Hepatocyte (in vitro differentiated cells): Measurements from ENCODE around the gene WDPCP.
"Not testable (repeated sequence)": the region's sequence is repeated elsewhere in the genome, so short reads cannot be mapped to it uniquely, and the experiment has no call there.

Experiments
- EZH2 ChIP-seq: fragments of 200-600 bp; sonication (generic); IDR thresholded peaks from 2 replicates; pipeline ENCODE4 v1.6.1; 2016; ENCODE audit warnings: antibody characterized with exemption, mild to moderate bottlenecking, borderline replicate concordance
- EZH2phosphoT487 ChIP-seq: fragments of 200-600 bp; sonication (generic); IDR thresholded peaks from one replicate; pipeline ENCODE4 v1.6.1; 2018; ENCODE audit warnings: antibody characterized with exemption, mild to moderate bottlenecking, low read depth, moderate library complexity; ENCODE audit not compliant: unreplicated experiment, severe bottlenecking
- TF ChIP-seq, protein P1 (sequence below): fragments of 200-600 bp; sonication (generic); IDR thresholded peaks from 2 replicates; pipeline ENCODE4 v1.5.1; 2016; ENCODE audit warnings: antibody characterized with exemption, mild to moderate bottlenecking; ENCODE audit not compliant: poor library complexity

DNA sequence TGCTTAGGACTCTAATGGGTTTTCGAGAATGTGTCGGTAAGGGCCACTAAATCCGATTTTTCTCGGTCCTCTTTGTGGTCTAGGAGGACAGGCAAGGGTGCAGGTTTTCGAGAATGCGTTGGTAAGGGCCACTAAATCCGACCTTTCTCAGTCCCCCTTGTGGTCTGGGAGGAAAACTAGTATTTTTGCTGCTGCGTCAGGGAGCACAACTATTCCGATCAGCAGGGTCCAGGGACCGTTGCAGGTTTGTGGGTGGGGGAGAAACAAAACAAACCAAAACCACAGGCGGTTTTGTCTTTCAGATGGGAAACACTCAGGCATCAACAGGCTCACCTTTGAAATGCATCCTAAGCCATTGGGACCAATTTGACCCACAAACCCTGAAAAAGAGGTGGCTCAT lies 264.6 kb downstream of the WDPCP start:
- TF ChIP-seq, protein P1, sequence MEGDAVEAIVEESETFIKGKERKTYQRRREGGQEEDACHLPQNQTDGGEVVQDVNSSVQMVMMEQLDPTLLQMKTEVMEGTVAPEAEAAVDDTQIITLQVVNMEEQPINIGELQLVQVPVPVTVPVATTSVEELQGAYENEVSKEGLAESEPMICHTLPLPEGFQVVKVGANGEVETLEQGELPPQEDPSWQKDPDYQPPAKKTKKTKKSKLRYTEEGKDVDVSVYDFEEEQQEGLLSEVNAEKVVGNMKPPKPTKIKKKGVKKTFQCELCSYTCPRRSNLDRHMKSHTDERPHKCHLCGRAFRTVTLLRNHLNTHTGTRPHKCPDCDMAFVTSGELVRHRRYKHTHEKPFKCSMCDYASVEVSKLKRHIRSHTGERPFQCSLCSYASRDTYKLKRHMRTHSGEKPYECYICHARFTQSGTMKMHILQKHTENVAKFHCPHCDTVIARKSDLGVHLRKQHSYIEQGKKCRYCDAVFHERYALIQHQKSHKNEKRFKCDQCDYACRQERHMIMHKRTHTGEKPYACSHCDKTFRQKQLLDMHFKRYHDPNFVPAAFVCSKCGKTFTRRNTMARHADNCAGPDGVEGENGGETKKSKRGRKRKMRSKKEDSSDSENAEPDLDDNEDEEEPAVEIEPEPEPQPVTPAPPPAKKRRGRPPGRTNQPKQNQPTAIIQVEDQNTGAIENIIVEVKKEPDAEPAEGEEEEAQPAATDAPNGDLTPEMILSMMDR = not testable (repeated sequence)
- TF ChIP-seq EZH2, EZH2phosphoT487: not testable (repeated sequence)
